HG02884 (cell line): ENCODE measurements around the gene SLC41A2.
"Not testable (repeated sequence)": the region's sequence is repeated elsewhere in the genome, so short reads cannot be mapped to it uniquely, and the experiment has no call there.

Source experiments
- ATAC-seq: cut with Tn5 transposase; IDR thresholded peaks from one replicate; pipeline ENCODE4 v1.9.1; 2021; ENCODE audit warnings: mild to moderate bottlenecking, moderate library complexity; ENCODE audit not compliant: unreplicated experiment

The SLC41A2 gene

DNA sequence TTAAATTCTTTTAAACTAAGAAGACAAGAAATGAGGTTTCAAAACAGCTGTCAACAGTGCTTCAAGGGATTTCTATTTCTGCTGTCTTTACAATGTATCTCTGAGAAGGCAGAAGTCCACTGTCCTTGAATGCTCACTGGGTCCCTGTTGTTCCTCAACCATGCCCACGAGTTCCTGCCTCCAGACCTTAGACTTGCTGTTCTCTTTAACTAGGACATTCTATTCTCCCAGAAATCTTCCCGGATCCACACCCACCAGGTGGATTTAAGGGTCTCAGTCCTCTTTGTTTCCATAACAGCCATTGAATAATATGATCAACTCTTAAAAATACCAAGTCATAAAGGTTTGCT, 6.7 kb upstream of the SLC41A2 start:
- no peak for ATAC-seq

DNA sequence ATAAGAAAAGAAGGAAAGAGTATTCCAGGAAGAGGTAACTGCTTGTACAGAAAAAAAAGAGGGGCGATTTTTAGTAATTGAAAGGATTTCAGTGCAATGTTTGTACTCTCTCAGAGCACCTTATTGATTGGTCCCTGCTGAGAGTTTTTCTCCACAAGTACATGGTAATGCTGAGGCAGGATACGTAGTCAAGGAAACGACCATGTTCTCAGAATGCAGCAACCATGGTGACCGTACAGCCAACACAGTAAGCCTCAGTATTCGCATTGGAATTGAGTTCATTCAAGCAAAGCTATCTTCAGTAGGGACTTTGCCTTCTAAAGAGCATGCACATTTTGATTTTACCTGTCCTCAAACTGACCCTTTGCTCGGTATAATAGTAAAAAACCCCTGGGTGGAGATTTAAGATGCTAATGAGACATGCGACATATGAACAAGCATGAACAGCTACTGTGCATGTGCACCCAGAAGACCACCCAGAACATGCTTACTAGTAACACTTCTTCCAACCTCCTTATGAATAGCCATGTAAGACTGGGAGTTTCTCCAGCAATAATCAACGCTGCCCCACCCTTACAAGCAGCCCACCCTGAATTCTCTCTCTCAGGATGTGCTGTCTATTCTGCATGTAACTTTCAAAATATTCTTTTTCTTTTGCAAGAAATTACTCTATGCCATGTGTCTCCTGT, 6.2 kb upstream of the SLC41A2 start:
- no peak for ATAC-seq

DNA sequence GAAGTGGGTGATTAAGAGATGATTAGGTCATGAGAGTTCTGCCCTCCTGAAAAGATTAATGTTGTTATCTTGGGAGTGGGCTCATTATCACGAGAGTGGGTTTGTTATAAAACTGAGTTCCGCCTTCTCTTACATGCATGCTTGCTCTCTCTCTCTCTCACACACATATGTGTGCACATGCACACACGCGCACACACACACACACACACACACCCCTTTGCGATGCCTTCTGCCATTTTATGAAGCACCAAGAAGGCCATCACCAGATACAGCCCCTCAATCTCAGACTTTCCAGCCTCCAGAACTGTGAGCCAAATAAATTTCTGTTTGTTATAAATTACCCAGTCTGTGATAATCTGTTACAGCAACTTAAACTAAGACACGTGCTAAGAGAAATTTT, 5.7 kb upstream of the SLC41A2 start:
- no peak for ATAC-seq

DNA sequence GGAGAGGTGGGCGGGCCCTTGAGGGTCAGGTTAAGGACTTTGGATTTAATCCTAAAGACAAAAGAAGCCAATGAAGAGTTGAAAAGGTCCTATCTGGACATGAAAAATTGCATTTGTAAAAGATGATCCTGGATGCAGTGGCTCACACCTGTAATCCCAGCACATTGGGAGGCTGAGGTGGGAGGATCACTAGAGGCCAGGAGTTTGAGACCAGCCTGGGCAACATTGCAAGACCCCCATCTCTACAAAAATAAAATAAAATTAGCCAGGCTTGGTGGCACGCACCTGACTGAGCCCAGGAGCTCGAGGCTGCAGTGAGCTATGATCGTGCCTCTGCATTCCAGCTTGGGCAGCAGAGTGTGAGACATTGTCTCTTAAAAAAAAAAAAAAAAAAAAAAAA, 2.4 kb upstream of the SLC41A2 start:
- no peak for ATAC-seq

DNA sequence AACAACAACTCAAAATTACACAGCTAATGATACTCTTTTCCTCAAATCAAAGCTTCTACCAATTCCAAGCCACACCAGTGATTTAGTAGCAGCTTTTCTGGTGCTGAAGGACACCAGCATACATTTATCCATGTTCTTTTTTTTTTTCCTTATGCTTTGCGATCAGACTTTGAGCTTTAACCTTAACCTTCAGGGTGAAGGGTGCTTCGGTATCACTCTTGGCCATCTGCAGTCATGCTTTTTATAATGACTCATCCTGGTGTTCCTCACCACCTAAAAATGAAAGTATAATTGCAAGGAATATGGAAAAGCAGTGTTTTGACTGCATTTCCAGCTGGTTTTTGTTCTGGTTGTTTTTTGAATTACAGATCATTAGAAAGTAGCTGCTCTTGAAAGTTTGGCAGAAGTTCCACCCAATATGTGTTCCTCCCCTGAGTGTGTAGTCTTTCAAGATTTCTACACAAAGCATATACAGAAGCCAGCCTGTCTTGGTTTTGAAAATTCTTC, 1.3 kb upstream of the SLC41A2 start:
- no peak for ATAC-seq

DNA sequence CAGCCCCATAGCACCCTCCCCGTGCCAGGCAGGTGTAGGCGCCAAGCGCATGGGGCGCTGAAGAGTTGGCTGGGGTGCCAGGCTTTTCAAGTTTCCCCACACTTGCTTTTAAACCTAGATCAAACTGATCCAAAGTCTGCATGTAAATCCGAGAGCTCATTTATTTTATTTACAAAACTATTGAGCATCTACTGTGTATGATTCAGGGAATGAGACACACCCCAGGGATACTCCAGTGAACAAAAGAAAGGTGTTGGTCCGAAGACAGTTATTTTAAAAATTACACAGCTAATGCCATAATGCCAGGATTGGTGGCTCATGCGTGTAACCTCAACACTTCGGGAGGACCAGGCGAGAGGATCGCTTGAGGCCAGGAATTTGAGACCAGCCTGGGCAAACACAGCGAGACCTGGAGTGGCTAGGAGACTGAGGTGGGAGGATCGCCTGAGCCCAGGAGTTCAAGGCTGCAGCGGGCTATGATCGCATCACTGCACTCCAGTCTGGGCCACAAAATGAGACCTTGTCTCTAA, 780 bp upstream of the SLC41A2 start:
- ATAC-seq = no peak

DNA sequence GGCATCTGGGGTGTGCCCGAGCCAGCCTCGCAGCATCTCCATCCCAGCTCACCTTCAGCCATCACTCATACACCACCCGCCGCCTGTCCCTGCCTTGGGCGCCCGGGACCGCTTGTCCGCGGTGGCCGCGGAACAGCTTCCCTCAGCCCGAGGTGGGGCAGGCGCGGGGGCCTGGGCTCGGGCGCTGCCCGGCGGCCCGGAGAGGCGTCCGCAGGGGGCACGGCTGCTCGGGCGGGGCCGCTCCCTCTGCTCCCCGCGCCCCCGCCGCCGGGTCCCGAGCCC, 430 bp downstream of the SLC41A2 start:
- peak; percentile 14 for ATAC-seq

DNA sequence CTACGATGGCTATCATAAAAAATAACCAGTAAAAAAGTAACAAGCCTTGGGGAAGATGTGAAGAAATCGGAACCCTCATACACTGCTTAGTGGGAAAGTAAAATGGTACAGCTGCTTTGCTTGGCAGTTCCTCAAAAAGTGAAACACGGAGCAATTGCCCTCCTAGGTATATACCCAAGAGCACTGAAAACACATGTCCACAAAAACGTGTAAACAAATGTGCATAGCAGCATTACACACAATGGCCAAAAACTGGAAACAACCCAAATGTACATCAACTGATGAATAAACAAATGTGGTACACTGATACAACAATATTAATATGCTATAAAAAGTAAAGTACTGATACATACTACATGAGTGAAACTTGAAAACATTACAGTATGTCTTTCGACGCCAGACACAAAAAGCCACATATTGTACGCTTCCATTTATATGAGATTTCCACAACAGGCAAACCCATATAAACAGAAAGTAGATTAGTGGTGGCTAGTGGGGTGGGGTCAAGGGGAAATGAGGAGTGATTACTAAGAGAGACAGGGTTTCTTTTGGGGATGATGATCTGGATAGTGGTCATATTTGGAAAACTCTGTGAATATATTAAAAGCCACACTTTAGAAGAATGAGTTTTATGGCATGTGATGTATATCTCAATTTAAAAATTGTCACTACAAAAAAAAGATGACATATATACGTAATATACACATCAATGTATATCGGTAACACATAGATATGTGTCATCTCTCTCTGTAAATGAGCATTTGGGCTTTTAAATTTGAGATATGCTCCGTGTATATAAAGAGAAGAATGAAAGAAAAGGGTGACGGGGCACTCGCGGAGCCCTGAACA, 996 bp downstream of the SLC41A2 start:
- ATAC-seq = no peak

DNA sequence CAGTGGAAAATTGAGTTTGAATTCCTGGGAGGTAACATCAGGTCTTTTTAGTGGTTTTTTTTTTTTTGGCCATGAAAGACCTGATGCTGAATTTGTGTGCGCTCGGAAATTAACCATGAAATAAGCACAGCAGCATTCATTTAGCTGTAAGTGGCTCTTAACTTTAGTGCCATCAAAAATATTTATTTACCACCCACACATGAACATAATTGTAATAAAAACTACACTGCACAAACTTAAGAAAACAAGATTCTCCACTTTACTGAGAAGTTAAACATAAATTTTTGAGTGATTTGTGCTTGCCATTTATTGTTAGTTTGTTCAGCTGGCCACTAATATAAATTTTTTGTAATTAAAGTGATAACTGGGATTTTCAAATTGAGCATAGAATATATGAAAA, 2.4 kb downstream of the SLC41A2 start:
- no peak for ATAC-seq

DNA sequence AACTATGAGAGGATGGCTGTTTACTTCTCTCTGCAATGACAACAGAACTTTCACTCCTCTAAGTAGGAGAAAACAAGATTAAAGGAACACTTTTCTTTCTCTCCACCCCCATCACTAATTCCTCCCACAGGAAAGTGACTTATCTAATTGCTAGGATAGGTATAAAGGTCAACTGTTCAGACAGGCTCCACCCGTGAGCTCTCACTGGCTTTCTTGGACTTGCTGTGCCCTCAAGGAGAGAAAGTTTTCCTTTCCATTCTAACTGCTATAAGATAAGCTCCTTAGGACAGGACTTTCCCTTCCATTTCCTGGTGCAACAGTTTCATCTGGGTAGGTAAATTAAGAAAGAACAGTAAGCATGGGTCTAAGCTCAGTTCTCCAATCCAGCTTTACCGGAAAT, 4.8 kb downstream of the SLC41A2 start:
- no peak for ATAC-seq

DNA sequence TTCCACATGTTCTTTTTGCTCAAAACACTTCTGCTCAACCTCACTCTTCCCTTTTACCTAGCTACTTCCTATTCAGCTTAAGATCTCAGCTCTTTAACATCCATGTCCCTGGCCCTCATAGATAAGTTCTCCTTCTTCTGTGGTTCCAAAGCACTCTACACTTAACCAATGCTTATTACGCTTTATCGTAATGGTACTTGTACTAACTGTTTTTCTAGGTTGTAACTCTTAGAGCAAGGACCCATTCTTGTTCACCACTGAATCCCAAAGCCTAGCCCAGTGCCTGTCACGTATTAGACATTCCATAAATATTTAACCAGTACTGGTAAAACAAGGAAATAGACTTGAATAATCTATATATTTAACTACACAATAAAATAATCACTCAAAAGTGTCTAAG, 5.3 kb downstream of the SLC41A2 start:
- ATAC-seq = no peak

DNA sequence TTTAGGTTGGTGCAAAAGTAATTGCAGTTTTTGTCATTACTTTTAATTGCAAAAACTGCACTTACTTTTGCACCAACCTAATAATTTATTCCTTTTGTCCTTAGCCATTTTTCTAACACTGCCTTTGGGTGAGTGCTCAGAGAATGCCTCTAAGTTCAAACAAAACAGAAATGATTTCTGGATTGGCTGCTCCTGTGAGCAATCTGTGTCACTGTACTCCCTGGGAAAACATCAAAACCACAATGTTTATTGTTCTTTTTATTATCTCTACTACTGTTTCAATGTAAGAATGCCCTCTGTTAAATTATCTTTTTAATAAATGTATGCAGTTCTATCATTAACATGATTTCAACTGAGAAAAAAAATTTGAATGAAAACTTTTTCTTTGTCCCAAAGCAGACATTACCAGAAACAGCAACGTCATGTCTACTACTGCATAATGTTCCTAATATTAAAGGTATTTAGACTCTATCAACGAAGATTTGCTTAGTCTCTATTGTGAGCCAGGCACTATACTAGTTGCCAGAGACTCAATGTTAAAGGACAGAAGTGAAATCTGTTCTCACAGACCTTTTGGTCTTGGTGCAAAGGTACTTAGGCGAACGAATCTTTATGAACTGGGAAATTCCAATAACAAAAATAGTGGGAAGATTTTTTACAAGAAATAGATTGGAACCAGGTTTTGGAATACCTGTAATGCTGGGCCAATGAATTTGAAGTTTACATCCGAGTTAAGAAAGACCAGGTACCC, 6.2 kb downstream of the SLC41A2 start:
- ATAC-seq = no peak

DNA sequence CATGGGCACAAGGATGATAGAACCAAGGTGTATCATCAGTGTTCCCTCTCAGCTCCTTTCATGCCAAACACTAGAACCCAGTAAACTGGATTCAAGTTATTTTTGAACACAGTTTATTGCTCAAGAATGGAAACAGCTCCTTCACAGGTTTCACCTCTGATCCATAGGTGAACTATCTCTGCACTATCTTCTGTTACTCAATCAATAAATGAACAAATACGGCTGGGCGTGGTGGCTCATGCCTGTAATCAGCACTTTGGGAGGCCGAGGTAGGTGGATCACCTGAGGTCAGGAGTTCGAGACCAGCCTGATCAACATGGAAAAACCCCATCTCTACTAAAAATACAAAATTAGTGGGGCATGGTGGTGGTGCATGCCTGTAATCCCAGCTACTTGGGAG, 9.4 kb downstream of the SLC41A2 start:
- ATAC-seq = not testable (repeated sequence)

DNA sequence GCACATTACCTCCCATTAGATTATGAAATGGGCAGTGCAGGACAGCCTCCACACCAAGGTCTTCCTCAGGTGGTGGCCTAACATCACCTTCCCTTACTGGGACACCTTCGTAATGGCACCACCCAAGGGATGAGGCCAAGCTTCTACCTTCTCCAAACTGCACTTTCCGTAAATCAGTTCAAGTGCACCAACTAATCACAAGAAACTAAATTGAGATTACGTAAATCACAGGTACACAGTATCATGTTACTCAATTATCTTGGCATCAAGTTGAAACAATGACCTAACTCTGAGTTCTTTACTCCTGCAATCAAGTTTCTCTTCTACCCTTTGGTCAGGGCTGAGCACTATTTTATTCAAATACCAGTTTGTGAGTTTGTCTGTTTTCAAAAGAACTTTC, 13.8 kb downstream of the SLC41A2 start:
- ATAC-seq = no peak

DNA sequence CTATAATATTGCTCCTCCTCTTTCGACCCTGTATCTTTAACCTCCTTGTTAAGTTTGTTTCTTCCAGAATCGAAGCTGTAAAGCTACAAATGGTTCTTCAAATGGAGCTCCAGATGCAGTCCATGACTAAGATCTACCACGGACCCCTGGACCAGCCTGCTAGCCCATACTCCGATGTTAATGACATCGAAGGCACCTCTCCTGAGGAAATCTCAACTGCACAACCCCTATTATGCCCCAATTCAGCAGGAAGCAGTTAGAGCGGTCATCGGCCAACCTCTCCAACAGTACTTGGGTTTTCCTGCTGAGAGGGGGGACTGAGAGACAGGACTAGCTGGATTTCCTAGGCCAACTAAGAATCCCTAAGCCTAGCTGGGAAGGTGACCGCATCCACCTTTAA, 14.7 kb downstream of the SLC41A2 start:
- ATAC-seq = not testable (repeated sequence)

DNA sequence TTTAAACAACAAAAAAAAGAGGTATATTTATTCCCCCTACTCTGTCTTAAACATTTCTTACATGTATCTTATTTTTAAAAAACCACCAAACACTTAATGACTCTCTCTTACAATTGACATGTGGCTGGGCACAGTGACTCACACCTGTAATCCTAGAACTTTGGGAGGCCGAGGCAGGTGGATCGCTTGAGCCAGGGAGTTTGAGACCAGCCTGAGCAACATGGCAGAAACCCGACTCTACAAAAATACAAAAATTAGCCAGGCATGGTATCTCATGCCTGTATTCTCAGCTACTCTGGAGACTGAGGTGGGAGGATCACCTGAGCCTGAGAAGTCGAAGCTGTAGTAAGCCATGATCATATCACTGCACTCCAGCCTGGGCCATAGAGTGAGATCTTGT, 16.0 kb downstream of the SLC41A2 start:
- no peak for ATAC-seq

DNA sequence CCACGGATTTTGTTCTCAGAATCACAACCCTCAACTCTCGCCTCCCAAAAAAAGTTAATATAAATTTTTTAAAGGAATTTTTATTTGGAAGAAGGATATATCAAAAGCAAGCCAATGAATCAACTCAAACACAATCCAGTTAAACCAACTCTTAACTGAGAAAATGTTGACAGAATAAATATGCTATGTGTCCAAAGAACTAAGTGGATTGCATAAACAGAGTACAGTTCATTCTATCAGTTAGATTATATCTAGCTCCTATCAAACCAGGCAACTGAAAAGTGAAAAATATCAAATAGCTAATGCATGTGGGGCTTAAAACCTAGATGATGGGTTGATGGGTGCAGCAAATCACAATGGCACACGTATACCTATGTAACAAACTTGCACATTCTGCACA, 16.6 kb downstream of the SLC41A2 start:
- no peak for ATAC-seq

DNA sequence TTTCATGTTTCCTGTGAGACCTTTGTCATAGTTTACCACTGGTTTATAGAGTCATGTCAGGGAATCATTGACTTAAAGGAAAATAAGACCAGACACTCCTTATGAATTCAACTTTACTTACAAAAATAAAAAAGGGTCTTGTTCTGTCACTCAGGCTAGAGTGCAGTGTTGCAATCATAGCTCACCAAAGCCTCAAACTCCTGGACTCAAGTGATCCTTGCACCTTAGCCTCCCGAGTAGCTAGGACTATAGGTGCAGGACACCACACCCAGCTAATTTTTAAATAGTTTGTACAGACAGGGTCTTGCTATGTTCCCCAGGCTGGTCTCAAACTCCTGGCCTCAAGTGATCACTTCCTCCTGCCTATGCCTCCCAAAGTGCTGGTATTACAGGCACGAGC, 19.0 kb downstream of the SLC41A2 start:
- ATAC-seq = no peak

DNA sequence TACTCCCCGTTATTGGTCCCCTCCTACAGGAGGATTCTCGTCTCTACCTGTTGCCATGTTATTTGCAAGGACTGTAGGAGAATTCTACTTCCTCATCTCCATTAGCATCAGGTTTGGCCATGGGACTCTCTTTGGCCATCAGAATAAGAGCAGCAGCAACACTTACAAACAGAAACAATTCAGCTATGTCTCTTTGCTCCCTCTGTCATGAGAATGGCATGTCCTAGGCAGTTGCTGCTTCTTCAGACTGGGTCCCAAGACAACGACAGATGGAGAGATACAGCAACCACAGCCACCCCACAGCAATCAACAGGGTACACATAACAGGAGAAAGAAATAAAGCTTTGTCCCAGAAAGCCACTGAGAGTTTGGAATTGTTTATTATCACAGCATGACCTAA, 19.7 kb downstream of the SLC41A2 start:
- no peak for ATAC-seq

DNA sequence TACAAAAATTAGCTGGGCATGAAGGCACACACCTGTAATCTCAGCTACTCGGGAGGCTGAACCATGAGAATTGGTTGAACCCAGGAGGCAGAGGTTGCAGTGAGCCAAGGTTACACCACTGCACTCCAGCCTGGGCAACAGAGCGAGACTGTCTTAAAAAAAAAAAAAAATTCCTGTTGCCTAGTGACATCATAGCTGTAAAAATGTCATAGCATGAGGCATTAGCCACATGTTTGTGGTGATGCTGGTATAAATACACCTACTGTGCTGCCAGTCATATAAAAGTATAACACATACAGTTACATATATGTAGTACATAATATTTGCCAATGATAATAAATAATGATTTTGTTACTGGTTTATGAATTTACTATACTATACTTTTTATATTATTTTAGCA, 22.2 kb downstream of the SLC41A2 start:
- ATAC-seq = no peak

DNA sequence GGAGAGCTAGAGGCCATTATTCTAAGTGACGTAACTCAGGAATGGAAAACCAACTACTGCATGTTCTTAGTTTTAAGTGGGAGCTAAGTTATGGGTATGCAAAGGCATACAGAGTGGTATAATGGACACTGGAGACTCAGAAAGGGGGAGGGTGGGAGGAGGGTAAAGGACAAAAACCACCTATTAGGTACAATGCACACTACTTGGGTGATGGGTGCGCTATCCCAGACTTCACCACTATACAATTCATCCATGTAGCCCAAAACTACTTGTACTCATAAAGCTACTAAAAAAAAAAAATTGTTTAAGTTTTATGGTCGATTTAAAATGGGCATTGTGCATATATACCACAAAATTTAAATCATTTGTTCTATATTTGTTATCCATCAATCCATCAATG, 24.3 kb downstream of the SLC41A2 start:
- no peak for ATAC-seq

DNA sequence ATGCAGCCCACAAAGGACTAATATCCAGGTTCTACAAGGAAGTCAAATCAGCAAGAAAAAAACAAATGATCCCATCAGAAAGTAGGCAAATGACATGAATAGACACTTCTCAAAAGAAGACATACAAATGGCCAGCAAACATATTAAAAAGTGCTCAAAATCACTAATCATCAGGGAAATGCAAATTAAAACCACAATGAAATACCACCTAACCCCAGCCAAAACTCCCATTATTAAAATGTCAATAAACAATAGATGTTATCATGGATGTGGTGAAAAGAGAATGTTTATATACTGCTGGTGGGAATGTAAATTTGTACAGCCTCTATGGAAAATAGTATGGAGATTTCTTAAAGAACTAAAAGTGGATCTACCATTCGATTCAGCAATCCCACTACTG, 25.0 kb downstream of the SLC41A2 start:
- ATAC-seq = no peak
